Measurements from ENCODE around the gene CDK11A.
A peak's percentile ranks its signal among the peaks of the same experiment; 100 is the strongest.
"Not testable (repeated sequence)": the region's sequence is repeated elsewhere in the genome, so short reads cannot be mapped to it uniquely, and the experiment has no call there.

The CDK11A gene

DNA sequence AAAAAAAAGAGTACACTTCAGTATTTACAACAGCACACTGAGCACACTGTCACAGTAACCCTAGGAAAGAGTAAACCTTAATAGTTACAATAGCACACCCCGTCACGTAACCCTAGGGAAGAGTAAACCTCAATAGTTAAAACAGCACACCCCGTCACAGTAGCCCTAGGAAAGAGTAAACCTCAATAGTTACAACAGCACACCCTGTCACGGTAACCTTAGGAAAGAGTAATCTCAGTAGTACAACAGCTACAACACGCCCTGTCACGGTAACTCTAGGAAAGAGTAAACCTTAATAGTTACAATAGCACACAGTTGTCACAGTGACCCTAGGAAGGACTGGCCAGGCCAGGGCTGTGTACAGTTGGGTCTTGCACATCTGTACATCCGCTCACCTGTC is 3.0 kb downstream of the CDK11A start:
- no peak for DNase-seq (ENCODE audit: low spot score)

DNA sequence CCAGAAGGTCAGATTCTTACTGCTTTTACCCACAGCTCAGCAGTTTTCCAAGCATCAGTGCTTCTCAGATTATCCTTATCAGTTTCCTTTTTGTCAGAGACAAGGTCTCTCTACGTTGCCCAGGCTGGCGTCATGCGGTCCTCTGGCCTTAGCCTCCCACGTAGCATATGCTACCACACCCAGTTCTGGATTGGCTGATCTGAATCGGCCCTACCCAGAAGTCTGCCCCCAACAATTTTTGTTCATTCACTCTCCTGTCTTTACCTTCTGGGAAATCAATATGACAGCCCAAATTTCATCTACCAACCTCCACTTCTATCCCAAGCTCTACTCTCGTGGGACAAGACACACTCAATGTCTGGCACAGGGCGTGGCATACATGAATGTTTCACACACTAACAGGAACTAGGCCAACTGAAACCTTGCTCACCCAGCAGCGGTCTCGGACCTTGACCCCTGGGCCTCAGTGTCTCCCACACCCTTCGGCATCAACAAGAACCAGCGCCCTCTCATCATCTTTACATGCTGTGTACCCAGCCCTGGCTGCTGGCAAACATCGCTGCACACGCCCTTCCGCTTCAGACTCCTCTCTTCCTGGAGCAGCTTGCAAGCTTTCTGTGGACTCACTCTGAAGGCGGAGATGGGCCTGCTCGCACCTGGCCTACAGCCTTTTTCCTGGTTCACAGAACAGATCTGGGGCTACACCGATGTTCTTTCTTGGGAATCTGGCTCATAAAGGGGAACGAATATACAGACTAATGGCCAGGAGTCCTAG is 8.9 kb downstream of the CDK11A start:
- not testable (repeated sequence) for DNase-seq (ENCODE audit: low spot score)

DNA sequence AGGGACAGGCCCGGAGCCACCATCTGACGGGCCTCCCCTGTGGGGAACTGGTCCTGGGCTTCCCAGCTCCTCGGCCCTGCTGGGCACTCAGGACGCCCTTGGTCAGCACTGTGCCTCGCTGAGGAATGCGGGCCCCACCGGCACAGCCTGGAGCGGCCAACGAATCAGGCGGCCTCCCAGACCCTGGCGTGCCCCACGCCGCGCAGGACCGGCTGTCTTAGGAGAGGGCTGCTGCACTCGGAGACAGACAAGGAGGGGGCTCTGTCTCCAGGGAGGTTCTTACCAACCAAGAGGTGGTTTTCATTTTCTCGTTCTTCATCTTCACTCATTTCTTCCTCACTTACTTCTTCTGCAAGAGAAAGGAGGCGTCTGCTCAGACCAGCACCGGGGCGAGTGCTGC is 16.3 kb downstream of the CDK11A start:
- not testable (repeated sequence) for DNase-seq (ENCODE audit: low spot score)

DNA sequence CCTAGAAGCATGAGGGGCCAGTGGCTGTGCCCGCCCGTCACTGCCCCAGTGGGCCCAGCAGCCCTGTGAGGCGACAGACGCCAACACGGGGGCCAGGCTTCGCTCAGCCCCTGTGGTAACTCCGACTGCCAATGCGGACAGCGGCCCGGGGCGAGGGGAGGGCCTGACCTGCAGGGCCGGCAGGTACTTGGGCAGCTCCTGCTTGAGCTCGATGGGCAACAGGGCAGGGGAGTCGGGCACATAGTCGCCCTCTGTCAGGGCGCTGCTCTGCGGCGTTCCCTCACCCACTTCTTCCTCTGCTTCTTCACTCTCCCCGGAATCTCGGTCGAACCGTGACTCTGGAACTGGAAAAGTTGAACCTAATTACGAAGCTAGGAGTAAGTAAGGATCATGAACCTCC is 16.9 kb downstream of the CDK11A start:
- not testable (repeated sequence) for DNase-seq (ENCODE audit: low spot score)

DNA sequence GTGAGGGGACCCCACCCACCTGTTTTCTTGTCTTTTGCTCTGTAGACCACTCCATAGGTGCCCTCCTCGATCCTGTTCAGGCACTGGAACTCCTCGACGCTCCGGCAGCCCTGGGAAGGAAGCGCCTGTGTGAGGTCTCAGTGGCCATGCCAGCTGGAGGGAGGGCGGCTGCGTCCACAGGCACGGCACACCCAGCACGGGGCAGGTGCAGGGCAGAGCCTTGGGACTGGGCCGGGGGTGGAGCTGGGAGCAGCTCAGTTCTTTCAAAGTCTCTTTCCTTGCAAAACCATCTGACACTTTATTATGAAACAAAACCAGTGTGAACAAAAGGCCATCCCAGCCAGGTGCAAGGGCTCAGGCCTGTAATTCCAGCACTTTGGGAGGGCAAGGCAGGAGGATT is 18.5 kb downstream of the CDK11A start:
- DNase-seq (ENCODE audit: low spot score) = not testable (repeated sequence)

DNA sequence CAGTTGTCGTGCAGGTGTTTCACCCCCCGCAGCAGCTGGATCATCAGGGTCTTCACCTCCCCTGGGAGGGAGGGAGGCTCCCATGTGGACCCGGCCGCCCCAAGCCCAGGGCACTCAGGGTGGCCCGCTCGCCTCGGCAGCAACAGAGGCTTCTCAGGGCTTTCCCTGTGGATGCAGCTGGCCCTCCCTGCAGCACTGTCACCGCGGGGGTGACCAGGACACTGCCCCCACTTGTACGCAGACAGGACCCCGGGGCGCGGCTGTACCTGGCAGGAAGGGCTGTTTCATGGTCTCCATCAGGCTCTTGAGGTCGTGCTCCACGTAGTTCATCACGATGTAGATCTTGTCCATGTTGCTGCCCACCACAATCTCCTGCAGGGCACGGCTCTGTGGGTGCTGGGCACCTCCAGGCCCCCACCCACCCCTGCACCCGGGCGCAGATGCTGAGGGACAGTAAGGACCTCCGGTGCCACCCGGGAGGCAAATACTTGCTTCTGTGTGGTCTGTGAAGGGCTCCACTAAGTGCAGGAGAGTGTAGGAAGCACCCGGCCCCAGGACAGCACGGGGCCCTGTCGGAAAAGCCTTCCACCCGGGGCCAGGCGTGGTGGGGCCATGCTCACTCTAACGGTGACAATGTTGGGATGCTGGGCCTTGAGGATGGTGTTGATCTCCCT is 19.7 kb downstream of the CDK11A start:
- DNase-seq (ENCODE audit: low spot score) = not testable (repeated sequence)

DNA sequence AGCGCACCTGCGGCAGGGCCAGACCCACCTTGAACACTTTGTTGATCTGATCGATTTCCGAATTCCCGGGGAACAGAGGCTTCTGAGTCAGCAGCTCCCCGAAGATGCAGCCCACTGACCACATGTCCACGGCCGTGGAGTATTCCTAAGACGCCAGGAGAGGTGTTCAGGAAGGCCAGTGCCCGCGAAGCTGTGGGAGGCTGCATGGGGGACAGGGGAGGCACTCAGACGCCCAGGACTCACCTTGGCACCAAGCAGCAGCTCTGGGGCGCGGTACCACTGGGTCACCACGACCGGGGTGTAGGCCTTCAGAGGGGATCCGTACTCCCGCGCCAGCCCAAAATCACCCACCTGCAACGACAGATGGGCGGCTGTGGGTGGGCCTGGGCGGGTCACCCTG is 20.4 kb downstream of the CDK11A start:
- no peak for DNase-seq (ENCODE audit: low spot score)

DNA sequence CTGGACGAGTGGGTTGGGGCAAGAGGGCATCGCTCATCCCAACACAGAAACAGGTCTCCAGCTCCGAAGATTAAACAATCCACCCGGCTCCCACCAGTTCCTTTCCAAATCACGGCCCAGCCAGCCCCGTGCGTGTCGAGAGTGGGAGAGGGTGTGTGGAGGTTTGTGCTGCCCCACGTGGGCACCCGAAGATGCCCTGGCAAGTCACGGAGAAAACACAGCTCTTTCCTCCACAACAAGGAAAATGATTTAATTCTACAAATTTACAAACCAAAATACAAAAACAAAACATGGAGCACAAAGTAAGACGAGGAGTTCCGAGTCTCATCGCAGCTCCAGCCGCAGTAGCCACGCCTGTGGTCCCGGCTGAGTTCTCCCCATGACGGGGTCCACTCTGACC is 21.7 kb downstream of the CDK11A start:
- not testable (repeated sequence) for DNase-seq (ENCODE audit: low spot score)

DNA sequence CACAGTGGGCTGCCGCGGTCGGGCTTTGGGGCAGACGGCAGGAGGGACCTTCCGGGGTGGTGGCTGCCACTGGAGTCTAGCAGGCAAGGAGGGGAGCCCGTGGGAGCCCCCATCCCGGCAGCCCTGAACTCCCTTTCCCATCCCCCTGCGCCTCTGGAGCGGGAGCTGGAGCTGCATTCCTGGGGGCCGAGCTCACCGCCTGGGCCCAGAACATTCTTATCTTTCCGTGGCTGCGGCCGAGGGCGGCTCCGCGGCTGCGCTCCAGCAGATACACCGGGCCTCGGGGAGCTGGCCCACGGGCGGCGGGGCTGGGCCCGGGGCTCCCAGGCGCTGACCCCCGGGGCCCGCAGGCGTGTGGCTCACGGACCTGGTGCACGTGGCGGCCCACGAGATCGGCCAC is 23.6 kb downstream of the CDK11A start:
- DNase-seq (ENCODE audit: low spot score) = not testable (repeated sequence)

DNA sequence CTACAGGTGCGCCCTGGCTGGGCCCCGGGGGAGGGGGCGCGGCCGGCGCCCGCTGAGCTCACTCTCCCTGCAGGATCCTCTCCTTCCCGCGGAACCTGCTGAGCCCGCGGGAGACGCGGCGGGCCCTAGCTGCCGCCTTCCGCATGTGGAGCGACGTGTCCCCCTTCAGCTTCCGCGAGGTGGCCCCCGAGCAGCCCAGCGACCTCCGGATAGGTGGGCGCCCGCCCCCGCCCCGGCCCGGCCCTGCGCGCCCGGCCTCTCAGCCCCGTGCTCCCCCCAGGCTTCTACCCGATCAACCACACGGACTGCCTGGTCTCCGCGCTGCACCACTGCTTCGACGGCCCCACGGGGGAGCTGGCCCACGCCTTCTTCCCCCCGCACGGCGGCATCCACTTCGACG is 24.1 kb downstream of the CDK11A start:
- not testable (repeated sequence) for DNase-seq (ENCODE audit: low spot score)

DNA sequence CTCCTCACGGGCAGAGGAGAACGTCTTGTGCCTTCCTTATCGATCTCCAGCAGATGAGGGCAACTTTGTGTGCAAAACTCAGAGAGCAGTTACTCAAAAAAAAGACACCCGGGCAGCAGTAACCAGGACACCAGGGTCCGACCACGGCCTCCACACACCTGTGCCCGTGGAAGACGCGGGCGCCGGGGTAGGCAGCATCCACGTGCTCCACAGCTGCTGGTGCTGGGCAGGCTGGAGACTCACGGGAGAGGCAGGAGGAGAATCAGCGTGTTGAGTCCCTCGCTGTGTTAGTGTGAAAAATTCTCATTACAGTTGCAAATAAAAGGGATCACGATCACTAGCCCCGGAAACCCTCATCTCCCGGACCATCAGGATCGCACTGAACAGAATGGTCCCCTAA is 25.1 kb downstream of the CDK11A start:
- DNase-seq (ENCODE audit: low spot score) = not testable (repeated sequence)

DNA sequence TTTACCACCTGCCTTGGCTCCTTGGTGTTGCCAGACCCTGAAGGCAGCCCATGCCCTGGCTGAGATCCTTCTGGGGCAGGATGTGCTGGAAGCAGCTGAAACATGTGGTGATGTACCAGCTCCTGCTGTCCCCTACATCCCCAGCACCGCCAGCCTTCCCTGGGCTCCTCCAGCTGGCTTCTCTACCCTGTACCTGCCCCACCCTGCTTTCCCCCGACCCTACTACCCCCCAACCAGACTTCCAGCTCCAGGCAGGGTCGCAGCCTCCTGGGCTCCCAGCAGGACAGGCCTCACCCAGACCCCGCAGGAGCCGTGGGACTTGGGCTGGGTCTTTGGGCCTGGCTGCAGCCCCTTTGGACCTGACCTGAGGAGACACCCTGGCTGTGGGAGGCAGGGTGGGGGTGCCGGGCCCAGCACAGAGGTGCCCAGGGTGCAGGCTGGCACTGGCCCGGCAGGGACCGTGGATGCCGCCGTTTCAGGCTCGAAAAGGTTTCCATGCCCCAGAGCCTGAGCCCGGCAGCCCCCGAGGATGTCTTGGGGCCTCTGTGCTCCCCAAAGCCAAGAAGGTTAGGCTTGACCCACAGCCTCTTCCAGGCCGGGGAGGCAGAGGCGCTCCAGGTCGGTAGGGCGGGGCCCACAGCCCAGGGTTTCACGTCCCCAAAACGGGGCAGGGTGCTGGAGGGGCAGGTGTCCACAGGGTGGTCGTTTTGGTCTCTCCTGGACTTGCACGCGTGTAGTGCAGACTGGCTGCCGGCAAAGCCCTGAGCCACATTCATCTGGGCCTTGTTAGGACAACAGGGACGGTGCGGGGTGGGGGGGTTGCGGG is 26.6 kb downstream of the CDK11A start:
- not testable (repeated sequence) for DNase-seq (ENCODE audit: low spot score)

DNA sequence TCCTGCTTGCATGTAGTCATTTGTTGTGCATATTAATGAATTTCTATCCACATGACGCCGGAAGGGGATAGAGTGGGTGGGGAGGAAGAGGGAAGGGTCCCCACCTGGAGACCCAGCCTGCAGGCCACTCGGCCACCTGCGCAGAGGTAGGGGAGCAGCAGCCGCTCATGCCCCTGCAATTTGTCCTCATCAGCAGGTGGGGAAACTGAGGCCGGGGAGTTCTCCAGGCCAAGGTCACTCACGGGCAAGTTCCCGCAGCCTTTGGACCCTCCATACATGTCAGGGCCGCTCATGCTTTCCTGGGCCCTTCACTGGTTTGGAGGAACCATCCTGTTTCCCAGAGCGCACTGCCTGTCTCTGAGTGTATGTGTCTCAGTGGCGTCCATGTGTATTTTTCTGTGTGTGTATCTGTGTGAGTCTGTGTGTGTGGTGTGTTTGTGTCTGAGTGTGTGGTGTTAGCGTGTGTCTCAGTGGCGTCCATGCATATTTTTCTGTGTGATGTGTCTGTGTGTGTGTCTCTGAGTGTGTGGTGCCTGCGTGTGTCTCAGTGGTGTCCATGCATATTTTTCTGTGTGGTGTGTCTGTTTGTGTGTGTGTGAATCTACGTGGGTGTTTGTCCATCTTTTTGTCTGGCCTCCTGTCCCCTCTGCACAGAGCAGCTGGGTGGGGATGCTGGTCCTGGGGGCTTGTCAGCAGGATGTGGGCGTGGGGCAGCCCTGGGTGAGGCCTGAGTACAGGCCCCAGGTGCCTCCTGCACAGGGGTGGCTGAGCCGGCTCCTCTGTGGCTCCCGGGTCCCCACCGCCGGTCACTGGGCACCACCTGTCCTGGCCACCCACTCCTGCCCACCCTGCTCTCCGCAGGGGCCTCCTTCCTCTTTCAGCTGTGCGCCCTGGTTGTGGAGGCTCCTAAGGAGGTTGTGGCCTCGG is 27.5 kb downstream of the CDK11A start:
- not testable (repeated sequence) for DNase-seq (ENCODE audit: low spot score)

DNA sequence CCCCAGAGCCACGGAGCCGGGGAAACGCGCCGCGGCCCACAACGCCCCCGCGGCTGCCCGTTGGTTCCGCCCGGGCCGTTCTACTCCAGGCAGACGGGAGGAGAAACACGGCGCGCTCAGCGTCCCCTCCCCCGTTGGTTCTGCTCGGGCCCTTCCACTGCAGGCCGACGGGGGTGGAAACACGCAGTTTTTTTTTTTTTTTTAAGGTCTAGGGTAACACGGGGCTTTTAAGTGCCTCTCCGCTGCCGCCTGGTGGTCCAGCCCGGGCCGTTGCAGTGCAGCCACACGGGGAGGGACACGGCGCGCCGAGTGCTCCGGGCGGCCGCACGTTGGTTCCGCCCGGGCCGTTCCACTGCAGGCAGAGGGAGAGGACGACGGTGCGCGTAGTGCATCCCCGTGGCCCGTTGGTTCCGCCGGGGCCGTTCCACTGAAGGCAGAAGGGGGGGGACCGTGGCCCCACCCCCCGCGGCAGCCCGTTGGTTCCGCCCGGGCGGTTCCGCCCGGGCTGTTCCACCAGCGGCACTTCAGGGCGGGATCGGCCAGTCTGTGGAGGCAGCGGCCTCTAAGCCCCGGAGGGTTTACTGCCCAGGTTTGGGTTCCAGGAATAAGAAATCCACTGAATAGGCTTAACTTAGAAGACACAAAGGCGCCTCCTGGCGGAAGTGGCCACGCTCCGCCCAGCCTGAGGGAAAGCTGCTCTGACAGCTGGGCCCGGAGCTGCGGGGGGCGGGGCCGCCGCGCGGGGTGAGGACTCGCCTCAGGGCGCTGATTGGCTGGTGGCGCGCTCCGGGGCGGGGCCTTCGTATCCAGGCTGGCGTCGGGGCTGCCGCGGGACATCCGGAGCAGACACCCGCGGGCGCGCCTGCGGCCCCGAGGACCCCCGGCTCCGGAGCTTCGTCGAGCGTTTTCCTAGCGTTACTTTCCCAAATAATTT is 31.2 kb downstream of the CDK11A start, which contains the start of gene SLC35E2B:
Gene SLC35E2B, minus strand, starts transcription at position 82 of the 934 bp plus-strand sequence. CDS start 16,096 bp downstream, outside the sequence.
- DNase-seq (ENCODE audit: low spot score) = peak; percentile 79

DNA sequence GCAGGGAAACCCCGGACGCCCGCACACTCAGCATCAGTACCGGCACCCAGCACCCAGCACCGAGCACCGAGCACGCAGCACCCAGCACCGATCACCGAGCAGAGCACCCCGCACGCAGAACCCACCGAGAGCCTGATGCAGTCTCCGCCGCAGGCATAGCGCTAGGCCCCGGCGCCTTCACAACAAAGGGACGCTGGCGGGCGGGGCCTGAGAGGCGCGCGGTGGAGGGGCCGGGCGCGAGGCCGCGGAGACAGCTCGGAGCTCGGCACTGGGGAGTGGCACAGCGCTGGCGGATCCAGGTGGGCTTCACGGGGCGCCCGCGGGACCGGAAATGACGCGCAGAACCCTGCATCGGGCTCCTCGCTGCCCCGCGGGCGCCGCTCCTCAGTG is 31.8 kb downstream of the CDK11A start:
- peak; percentile 31 for DNase-seq (ENCODE audit: low spot score)

DNA sequence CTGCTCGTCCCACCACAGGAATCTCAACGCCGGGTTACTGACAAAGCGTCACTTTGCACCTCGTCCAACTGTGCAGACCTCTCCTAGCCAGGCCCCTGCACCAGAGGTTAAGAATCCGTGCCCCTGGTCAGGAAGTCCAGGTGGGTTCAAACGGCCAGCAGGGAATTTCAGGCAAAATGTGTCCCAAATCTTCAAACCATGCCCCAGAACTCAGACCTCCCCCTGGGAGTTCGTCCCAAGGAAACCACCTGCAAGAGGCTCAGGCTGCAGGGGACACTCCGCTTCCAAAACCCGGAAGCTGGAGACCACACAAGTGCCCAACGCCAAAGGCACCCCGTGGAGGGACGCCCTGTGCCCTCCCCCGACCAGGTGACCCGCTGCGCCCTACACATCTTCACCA is 32.7 kb downstream of the CDK11A start:
- DNase-seq (ENCODE audit: low spot score) = not testable (repeated sequence)

DNA sequence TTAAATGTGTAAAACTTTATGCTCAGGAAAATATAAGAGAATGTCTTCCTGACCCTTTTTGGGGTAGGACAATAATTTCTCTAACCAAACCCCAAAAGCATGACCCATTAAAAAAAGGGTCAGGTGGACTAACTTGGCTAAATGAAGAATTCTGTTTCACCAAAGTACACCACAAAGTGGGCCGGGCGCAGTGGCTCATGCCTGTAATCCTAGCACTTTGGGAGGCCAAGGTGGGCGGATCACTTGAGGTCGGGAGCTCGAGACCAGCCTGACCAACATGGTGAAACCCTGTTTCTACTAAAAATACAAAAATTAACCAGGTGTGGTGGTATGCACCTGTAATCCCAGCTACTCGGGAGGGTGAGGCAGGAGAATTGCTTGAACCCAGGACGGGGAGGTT is 34.6 kb downstream of the CDK11A start:
- DNase-seq (ENCODE audit: low spot score) = not testable (repeated sequence)

DNA sequence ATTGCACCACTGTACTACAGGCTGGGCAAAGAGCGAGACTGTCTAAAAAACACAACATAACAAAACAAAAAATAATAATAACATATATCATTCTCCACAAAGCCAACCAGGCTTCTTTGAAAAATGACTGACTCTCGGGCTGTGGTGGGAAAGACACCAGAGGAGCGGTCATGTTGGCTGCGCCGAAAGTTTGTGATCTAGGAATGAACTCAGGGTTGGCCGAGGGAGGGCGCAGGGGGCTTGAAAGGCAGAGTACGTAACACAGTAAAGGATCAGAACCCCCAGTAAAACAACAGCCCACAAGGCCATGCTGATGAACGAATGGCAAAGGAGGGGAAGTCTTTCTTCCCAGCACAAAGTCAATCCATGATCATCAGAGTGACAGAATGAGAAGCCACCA is 36.3 kb downstream of the CDK11A start:
- DNase-seq (ENCODE audit: low spot score) = no peak

DNA sequence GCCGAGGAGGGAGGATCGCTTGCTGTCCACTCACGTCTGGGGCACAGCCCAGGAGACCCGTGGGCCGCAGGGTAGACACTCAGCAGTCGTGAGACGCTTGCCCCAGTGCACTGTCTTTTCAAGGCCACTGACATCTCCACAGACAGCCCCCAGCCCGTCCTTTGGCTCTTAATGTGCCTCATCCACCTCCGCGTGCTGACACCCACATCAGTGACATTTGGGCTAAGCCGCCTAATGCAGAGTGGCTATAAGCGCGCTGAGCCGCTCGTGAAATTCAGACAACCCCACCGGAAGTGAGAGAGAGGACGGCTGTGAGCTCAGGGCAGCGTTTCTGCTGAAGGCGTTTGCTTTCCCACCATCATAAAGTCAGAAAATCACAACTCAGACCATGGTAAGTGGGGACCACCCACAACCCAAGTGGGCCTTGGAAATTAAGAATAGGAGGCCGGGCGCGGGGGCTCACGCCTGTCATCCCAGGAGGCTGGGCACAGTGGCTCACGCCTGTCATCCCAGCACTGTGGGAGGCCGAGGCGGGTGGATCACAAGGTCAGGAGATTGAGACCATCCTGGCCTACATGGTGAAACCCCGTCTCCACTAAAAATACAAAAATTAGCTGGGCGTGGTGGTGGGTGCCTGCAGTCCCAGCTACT is 40.0 kb downstream of the CDK11A start:
- no peak for DNase-seq (ENCODE audit: low spot score)
